Fibroblast of skin of left quadriceps (primary cell): ENCODE measurements around the gene GRIP2.

Experiments
- DNase-seq, 2 experiments: peaks; one replicate each; pipeline ENCODE4 v3.0.0-alpha.2; 2013; ENCODE audit warnings: low read depth in 2 of 2

Gene GRIP2

GRCh38 chr3:14539384-14539741 is 779 bp downstream of the GRIP2 start:
- no peak for DNase-seq

- DNase-seq: no peak
These were observed 1.6 kb downstream of the GRIP2 start for GRCh38 chr3:14538451-14539088.

DNA sequence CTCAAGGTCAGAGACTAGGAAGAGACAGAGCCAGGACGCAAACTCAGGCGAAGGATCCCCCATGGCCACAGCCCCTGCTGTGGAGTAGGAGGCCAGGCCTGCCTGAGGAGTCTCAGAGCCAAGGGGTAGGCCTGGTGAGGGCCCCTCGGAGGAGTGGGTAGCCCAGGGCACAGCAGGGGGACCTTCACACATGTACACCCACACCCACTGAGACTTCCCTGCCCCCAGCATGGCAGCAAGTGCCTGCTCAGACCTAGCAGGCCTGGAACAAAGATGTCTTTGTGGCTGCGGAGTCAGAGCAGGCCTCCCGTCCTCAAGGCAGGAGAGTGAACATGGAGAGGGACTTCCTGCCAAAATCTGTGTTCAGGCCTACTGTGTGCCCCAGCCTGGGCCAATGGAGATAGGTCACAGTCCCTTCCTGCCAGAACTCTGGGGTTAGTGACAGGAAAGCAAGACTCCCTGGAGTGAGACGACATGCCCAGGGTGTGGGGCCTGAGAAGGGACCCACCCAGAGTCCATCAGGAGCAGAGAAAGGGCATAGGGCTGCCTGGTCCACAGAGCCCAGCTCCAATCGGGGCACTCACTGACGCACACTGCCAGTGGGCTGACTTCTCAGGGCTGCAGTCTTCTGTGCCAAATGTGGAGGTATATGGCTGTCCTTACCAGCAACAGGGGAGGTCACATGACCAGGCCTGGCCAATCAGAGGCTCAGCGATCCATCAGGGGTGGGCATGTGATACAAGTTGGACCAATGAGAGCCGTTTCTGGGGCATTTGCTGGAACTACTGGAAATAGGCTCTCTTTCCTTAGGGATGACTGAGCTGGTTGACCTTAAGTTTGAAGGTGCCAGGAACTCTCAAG is 2.3 kb downstream of the GRIP2 start:
- no peak for DNase-seq

DNA sequence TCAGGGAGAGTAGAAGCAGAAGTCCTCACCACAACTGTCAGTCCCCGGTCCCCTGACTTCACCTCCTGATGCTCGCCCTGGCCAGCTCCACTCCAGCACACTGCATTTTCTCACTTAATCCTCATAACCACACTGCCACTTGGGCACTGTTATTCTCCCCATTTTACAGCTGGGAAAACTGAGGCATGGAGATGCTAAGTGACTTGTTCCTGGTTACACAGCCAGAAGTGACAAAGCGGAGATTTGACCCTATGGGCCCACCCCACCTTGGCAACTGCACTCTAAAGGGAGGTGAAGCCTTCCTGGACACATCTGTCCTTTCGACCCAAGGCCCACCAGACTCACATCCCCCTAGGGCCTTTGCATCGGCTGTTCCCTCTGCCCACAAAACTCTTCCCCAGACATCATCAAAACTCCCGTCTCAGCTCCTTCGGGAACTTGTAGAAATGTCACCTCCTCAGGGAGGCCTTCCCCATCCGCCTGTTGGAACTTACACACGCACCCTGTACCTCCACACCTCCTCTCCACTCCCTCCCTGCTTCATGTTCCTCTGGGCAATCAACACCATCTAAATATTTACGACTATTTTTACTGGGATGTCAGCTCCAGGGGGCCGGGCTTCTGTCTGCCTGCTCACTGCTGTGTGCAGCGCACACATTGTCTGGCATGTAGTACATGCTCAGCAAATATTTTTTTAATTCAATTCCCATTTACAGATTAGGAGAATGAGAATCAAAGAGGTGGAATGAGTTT is 3.1 kb downstream of the GRIP2 start:
- DNase-seq: no peak

- DNase-seq: no peak
These were observed 3.9 kb downstream of the GRIP2 start for GRCh38 chr3:14536055-14536815.

DNA sequence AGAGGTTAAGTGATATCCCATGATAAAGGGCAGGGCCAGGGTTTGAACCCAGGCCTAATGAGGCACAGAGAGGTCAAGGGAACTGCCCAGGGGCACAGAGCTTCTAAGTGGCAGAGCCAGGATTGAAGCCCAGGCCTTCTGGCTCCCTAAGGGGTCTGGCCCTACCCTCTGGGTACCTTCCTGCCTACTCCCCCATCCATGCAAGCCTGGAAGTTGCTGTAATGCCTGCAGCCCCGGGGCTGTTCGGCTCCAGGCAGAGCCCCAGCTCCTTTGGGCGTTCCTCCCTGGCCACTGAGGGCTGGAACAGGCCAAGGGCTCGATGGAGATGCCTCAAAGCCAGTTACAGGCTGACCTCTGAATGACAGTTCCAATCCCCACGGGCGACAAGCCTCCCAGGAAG is 4.5 kb downstream of the GRIP2 start:
- no peak for DNase-seq

DNA sequence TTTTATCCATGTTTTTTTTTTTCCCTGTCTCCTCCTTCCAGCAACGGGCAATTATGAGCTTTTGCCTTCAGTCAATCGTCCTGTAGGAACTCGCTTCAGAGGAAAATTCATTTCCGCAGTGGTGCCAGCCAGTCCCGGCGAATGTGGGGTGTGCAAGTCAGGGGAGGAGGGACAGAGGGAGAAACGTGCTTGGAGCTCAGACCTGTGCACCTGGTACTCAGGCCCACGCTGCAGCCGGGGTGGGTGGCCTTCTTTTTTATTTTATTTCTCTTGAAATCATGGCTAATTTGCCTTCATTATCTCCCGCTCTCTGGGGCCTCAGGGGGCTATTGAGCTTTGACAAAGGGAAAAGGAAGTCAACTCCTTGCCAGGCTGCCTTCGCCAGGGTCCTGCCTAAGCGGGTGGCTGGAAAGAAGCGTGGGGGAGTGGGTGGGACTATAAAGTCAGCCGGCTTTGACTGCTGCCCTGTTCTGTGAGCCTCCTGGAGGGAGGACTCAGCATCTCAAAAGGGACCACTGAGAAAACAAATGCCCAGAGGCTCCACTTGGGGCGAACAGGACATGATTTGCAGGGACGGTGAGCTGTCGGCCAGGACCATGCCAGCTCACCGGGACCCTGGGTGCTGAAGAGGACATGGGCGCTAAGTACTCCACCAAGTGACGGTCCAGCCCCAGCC is 5.5 kb downstream of the GRIP2 start:
- DNase-seq: no peak

GRCh38 chr3:14533457-14533958 is 6.6 kb downstream of the GRIP2 start:
- DNase-seq: no peak

- DNase-seq: no peak
These were observed 7.3 kb downstream of the GRIP2 start for GRCh38 chr3:14532691-14533456.

- DNase-seq: no peak
These were observed 8.2 kb downstream of the GRIP2 start for GRCh38 chr3:14531856-14532395.

DNA sequence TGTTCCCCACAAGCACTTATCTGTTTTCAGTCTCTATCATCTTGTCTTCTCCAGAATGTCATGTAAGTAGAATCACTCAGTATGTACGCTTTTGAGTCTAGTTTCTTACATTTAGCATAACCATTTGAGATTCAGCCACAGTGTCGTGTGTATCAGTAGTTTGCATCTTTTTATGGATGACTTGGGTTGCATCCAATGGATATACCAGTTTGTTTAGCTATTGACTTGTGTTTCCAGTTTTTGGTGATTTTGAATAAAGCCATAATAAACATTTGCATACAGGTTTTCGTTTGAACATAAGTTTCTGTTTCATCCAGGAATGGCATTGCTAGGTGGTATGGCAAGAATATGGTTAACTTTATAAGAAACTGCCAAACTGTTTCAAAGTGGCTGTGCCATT is 12.1 kb downstream of the GRIP2 start:
- DNase-seq: no peak

DNA sequence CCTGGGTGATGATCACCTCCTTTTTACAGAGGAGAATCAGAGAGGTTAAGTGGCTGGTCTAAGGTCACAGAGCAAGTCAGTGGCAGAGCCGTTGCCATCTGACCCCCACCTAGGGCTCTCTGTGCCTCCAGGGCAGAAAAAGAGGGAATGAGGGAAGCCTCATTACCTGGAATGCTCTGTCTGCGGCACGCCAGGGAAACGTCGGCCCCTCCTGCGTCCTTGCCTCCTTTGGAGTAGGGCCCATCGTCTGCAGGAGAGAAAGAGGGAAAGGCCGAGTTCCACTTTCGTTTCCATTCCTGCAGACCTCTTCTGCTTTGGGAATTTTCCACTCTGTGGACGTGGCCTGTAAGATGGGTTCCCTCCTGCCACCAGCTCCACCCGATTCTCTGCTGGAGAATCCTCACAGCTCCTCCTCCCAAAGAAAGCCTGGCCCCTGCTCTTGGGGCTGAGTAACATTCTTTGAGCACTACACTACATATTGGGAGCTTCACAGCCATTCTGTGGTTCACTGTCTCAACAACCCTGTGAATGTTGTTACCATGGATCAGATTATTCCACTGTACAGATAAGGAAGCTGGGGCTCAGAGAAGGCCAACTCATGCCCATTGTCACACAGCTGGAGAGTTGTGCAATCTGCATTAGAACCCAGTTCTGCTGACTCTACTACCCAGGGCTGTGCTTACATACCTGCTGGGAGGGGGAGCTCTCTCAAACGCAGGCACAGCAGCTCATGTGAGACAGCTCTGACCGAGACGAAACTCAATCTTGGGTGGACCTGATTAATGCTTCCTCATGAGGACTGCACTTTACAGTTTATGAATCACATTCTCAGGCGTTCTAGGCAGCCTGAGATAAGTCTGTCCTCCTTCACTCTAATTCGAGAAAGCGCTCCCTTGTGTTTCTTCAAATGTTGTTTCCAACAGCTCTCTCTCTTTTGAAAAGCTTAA is 14.2 kb downstream of the GRIP2 start:
- no peak for DNase-seq

GRCh38 chr3:14524920-14525660 is 15.1 kb downstream of the GRIP2 start:
- DNase-seq: no peak

GRCh38 chr3:14524311-14524711 is 15.8 kb downstream of the GRIP2 start:
- no peak for DNase-seq

GRCh38 chr3:14523792-14524191 is 16.4 kb downstream of the GRIP2 start:
- DNase-seq: no peak

GRCh38 chr3:14522768-14523167 is 17.4 kb downstream of the GRIP2 start:
- DNase-seq: no peak

- no peak for DNase-seq
These were observed 17.9 kb downstream of the GRIP2 start for GRCh38 chr3:14522129-14522691.

DNA sequence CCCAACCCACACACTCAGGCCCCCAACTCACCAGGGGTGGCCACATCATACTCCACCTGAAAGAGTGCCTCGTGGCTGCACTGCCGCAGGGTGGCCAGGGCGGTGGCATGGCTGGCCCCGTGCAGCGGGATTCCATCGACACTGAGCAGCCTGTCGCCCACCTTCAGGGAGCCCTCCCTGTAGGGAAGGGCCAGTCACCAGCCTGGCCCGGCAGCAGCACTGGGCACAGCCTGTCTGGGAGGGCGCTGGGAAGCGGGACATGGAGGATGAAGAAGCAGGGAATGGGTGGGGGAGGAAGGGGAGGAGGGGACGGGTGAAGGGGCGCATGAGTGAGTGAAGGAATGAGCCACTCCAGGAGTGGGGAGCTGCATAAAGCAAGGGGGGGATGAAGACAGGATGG is 18.5 kb downstream of the GRIP2 start:
- no peak for DNase-seq
